BLaER1 (cell line): Measurements from ENCODE around the gene LMOD2.

Experiments
- H3K27ac ChIP-seq: shearing (Covaris generic); formaldehyde crosslinking; 2 replicates; pipeline ENCODE4 v1.8.1; 2022
- H3K27me3 ChIP-seq: shearing (Covaris generic); formaldehyde crosslinking; 2 replicates; pipeline ENCODE4 v1.8.1; 2022
- H3K36me3 ChIP-seq: shearing (Covaris generic); formaldehyde crosslinking; 2 replicates; pipeline ENCODE4 v1.8.1; 2022
- H3K4me1 ChIP-seq: shearing (Covaris generic); formaldehyde crosslinking; 2 replicates; pipeline ENCODE4 v1.8.1; 2022
- H3K4me2 ChIP-seq: shearing (Covaris generic); formaldehyde crosslinking; 2 replicates; pipeline ENCODE4 v1.8.1; 2022
- H3K4me3 ChIP-seq: shearing (Covaris generic); formaldehyde crosslinking; 2 replicates; pipeline ENCODE4 v1.8.1; 2022
- H3K9ac ChIP-seq: shearing (Covaris generic); formaldehyde crosslinking; 2 replicates; pipeline ENCODE4 v1.8.1; 2022
- H3K9me3 ChIP-seq: shearing (Covaris generic); formaldehyde crosslinking; 2 replicates; pipeline ENCODE4 v1.8.1; 2022
- H4K20me1 ChIP-seq: shearing (Covaris generic); formaldehyde crosslinking; 2 replicates; pipeline ENCODE4 v1.8.1; 2022
- Cebpa-rat ChIP-seq: shearing (Covaris generic); IDR thresholded peaks from 2 replicates; pipeline ENCODE4 v1.8.1; 2022

LMOD2 gene, protein sequence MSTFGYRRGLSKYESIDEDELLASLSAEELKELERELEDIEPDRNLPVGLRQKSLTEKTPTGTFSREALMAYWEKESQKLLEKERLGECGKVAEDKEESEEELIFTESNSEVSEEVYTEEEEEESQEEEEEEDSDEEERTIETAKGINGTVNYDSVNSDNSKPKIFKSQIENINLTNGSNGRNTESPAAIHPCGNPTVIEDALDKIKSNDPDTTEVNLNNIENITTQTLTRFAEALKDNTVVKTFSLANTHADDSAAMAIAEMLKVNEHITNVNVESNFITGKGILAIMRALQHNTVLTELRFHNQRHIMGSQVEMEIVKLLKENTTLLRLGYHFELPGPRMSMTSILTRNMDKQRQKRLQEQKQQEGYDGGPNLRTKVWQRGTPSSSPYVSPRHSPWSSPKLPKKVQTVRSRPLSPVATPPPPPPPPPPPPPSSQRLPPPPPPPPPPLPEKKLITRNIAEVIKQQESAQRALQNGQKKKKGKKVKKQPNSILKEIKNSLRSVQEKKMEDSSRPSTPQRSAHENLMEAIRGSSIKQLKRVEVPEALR

DNA sequence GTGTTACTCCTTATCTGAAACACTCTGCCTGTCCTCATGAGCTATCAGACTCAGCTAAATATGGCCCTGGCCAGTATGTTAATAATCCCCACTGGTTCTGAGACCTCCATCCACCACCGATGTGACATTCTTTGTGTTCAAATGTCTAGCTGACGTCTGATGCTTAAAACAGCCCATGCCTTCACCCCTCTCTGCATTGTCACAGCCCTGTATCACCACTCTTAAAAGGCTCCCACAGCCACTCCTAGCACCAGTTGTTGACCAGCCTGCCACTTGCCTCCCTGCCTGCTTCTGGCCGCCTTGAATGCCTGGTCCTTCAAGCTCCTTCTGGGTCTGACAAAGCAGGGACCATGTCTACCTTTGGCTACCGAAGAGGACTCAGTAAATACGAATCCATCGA, at the start of gene LMOD2:
Gene LMOD2, plus strand, starts transcription at position 253 of the 400 bp plus-strand sequence. Its CDS starts 98 bp downstream, at position 351.
- H3K27ac ChIP-seq, result no peak within 1 kb of the TSS
- no peaks in the 10 kb centered on the region for H3K9me3 ChIP-seq
- H3K36me3 ChIP-seq, result no peaks in the 10 kb centered on the region
- no peak within 1 kb of the TSS for H3K4me2 ChIP-seq
- no peak for TF ChIP-seq Cebpa-rat
- H4K20me1 ChIP-seq, result no peaks in the 10 kb centered on the region
- H3K4me1 ChIP-seq, result no peaks in the 10 kb centered on the region
- H3K27me3 ChIP-seq, result no peaks in the 10 kb centered on the region
- H3K4me3 ChIP-seq, result no peak within 1 kb of the TSS
- H3K9ac ChIP-seq, result no peak within 1 kb of the TSS

DNA sequence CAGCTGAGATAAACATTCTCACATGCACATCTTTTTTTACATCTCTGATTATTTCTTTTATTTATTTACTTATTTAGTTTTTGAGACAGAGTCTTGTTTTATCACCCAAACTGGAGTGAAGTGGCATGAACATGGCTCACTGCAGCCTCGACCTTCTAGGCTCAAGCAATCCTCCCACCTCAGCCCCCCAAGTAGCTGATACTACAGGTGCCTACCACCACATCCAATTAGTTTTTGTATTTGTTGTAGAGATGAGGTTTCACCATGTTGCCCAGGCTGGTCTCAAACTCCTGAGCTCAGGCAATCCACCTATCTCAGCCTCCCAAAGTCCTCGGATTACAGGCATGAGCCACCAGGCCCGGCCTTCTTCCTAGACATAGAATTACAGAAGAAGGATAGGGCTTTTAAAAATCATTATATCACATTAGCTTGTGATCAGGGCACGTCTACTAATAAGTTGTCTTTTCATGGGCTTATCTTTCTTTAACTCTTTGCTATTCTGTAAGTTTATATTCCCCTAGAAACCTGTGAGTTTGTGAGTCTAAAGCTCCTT, 48.2 kb upstream of the LMOD2 start:
- no peak overlapping the region for H3K9ac ChIP-seq
- no peak overlapping the region for H3K4me3 ChIP-seq
- H3K27ac ChIP-seq, result no peak overlapping the region
- no peaks in the 10 kb centered on the region for H3K9me3 ChIP-seq
- H3K4me1 ChIP-seq, result no peaks in the 10 kb centered on the region
- H3K27me3 ChIP-seq, result no peaks in the 10 kb centered on the region
- H4K20me1 ChIP-seq, result no peaks in the 10 kb centered on the region
- no peaks in the 10 kb centered on the region for H3K36me3 ChIP-seq
- TF ChIP-seq Cebpa-rat, result no peak
- no peak overlapping the region for H3K4me2 ChIP-seq

DNA sequence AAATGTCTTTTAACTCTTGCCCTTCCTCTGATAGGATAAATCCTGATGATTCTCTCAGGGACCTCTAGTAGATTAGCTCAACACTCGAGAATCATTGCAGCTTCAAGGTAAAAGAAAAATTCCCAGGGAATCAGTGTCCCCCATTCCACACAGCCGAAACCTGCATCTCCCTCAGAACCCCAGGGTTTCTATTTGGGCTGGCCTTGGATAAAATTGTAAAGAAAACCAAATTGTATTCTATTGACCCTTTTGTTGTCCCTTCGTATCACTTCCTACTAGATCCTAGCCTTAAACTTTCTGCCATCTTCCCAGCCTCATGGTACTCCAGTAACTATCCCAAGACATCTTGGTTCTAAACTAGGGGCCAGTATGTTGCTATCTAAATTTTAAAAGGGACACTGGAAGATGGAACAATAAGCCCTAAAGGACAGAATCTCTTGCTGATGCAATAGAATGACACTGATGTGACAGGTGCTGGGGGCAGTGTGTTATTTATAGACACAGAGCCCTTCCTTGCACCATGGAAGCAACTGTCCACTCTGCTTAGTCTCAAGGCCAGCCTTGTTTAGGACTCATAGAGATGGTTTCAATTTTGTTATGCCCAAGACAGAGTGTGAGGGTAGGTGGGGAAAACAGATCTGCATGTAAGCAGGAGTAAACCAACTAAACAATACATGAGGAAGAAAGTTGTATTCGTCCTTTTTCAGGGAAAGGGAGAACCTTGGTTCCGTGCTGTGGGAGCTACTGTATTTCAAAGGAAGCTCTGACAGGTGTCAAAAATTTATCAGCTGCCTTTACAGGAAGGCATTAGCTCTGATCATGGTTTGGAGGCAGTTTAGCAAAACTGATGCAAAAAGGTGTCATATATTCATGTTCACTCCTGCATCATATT, 46.4 kb upstream of the LMOD2 start:
- H3K4me1 ChIP-seq, result no peaks in the 10 kb centered on the region
- no peaks in the 10 kb centered on the region for H3K27me3 ChIP-seq
- H3K4me3 ChIP-seq, result no peak overlapping the region
- no peak for TF ChIP-seq Cebpa-rat
- no peaks in the 10 kb centered on the region for H3K36me3 ChIP-seq
- no peak overlapping the region for H3K4me2 ChIP-seq
- no peaks in the 10 kb centered on the region for H3K9me3 ChIP-seq
- no peak overlapping the region for H3K27ac ChIP-seq
- H4K20me1 ChIP-seq, result no peaks in the 10 kb centered on the region
- H3K9ac ChIP-seq, result no peak overlapping the region

DNA sequence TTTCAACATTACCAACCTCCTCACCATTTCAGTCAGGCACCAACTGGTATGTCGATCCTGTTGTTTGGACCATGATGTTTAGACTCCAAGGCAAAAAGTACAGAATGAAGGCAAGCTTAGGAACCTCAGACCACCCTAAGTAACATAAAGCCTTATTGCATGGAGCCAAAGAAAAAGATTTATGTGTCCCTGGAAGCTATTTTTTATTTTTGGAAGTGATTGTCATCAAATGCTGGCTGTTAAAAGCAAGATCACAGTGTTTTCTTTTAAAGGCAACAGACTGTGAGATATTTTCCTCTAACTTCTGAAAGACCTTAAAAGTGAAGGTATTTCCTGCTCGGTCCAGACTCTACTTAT, 45.8 kb upstream of the LMOD2 start:
- Histone ChIP-seq H3K4me3 (no peak overlapping the region), H3K27me3 (no peaks in the 10 kb centered on the region), H3K36me3 (no peaks in the 10 kb centered on the region), H3K27ac (no peak overlapping the region), H3K4me1 (no peaks in the 10 kb centered on the region), H3K4me2 (no peak overlapping the region), H3K9me3 (no peaks in the 10 kb centered on the region), H3K9ac (no peak overlapping the region), H4K20me1 (no peaks in the 10 kb centered on the region)
- TF ChIP-seq Cebpa-rat, result no peak

DNA sequence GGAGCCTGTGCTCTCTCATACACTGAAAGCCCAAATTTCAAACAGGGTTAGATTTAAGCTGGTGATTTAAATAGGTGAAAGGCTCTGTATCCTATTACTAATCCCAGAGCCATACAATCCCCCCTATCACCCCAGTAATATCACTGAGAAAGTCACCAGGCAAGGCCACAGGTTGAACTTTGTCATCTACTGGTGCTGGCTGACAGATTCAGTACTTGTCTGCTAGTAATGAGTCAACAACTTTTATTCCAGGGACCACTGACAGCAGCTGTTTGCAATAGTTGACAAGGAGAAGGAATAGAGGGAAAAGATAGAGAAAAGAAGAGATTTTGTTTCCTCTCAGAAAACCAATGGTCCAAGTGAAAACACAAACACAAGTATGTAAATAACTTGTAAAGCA, 43.6 kb upstream of the LMOD2 start:
- no peaks in the 10 kb centered on the region for H3K9me3 ChIP-seq
- no peak for TF ChIP-seq Cebpa-rat
- no peak overlapping the region for H3K4me3 ChIP-seq
- no peaks in the 10 kb centered on the region for H4K20me1 ChIP-seq
- H3K4me1 ChIP-seq, result no peaks in the 10 kb centered on the region
- no peak overlapping the region for H3K27ac ChIP-seq
- H3K27me3 ChIP-seq, result no peaks in the 10 kb centered on the region
- no peak overlapping the region for H3K4me2 ChIP-seq
- H3K9ac ChIP-seq, result no peak overlapping the region
- no peaks in the 10 kb centered on the region for H3K36me3 ChIP-seq

DNA sequence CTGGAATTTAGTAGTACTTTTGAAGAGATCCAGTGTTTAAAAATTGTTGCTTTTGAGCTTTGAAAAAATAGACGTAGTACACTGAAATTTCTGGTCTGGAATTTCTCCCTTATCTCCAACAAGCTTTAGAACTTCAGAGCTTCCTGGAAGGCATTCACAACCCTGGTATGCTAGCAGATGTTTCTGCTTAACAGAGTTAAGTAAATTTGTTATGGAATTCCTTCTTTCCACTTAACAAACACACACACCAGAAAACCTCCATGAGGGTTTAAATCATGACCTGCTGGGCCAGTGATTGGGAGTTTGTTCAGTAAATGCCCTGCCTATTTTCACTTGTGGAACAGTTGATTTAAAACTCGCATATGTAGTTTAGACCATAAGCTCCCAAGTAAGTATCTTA, 40.3 kb upstream of the LMOD2 start:
- no peak for TF ChIP-seq Cebpa-rat
- Histone ChIP-seq H3K36me3 (no peaks in the 10 kb centered on the region), H4K20me1 (no peaks in the 10 kb centered on the region), H3K4me3 (no peak overlapping the region), H3K9me3 (no peaks in the 10 kb centered on the region), H3K27ac (no peak overlapping the region), H3K27me3 (no peaks in the 10 kb centered on the region), H3K4me1 (no peaks in the 10 kb centered on the region), H3K9ac (no peak overlapping the region), H3K4me2 (no peak overlapping the region)

DNA sequence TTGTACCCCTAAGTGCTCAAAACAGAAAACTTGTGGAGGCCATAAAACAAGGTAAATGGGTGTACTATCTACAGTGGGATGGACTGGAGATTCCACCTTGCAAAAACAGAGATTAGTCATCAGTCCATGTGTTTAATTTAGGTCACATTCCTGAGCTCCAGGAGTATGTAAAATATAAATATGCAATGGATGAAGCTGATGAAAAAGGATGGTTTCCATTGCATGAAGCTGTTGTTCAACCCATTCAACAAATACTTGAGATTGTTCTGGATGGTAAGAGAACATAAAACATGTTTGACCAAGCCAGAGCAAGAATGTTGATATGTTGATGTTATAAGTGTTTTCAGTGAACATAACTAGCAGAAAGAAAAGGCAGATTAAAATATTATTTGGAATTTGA, 39.4 kb upstream of the LMOD2 start:
- Histone ChIP-seq H3K4me1 (no peaks in the 10 kb centered on the region), H3K4me2 (no peak overlapping the region), H3K9me3 (no peaks in the 10 kb centered on the region), H3K9ac (no peak overlapping the region), H4K20me1 (no peaks in the 10 kb centered on the region), H3K4me3 (no peak overlapping the region), H3K27me3 (no peaks in the 10 kb centered on the region), H3K36me3 (no peaks in the 10 kb centered on the region), H3K27ac (no peak overlapping the region)
- TF ChIP-seq Cebpa-rat, result no peak

DNA sequence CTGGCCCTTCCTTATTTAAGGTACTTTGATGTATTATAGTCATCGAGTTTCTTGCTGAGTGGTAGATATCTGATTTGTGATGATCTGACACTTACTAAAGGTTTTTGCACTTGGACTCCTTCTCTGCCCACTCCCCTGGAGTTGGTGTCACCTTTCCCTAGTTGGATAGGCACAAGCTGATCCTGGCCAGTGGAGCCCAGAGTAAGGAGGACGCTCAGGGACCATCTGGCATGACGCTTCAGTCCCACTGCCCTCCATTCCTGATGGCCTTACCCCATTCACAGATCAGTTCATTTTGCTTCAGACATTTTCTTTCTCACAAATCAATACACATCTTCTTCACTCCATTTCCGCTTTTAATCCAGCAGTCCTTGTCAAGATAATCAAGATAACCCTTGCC, 34.0 kb upstream of the LMOD2 start:
- H3K27ac ChIP-seq, result no peak overlapping the region
- H3K4me3 ChIP-seq, result no peak overlapping the region
- H3K9me3 ChIP-seq, result no peaks in the 10 kb centered on the region
- no peak overlapping the region for H3K4me2 ChIP-seq
- H3K36me3 ChIP-seq, result no peaks in the 10 kb centered on the region
- no peaks in the 10 kb centered on the region for H3K27me3 ChIP-seq
- no peaks in the 10 kb centered on the region for H3K4me1 ChIP-seq
- no peaks in the 10 kb centered on the region for H4K20me1 ChIP-seq
- no peak overlapping the region for H3K9ac ChIP-seq
- TF ChIP-seq Cebpa-rat, result no peak

DNA sequence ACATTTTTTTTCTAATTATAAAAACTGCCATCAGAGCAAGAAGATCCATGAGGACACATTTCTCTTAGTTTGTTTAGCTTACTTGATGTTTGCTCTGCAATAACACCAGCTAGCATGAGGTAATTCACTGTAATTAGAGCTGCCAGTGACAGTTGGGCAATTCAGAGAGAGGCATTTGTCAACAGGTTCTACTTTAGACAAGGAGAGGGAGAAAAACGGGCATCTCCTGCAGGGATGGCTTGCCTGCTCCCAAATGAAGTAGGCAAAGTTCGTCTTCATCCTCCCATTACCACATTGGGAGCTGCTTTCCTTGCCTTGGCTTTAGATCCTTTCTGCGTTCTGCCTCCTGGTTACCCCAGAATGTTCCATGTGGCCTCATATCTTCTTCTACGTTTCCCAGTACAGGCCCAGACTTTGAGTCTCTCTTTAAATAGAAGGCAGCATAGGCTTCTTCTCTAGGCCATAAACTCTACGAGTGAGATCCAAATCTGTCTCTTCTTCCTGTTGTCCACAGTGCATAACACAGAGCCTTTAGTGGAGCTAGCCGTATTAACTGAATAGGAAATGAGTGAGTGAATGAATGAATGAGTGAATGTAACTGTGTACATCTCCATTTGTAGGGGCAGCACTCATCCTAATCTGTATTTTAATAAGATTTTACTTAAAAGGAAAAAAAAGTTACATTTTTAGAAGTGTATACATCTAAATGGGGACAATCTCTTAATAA, 32.8 kb upstream of the LMOD2 start:
- no peak overlapping the region for H3K4me2 ChIP-seq
- H3K4me3 ChIP-seq, result no peak overlapping the region
- H3K27ac ChIP-seq, result no peak overlapping the region
- H4K20me1 ChIP-seq, result no peaks in the 10 kb centered on the region
- H3K27me3 ChIP-seq, result no peaks in the 10 kb centered on the region
- H3K4me1 ChIP-seq, result no peaks in the 10 kb centered on the region
- H3K36me3 ChIP-seq, result no peaks in the 10 kb centered on the region
- H3K9me3 ChIP-seq, result no peaks in the 10 kb centered on the region
- no peak for TF ChIP-seq Cebpa-rat
- no peak overlapping the region for H3K9ac ChIP-seq
